ENCODE results near the gene AAK1. TPM values are rescaled to one million over a fixed set of nuclear protein-coding genes. Genes with fewer than 3 reads are reported as not detected.

AAK1 gene
- total RNA-seq, 1 experiment from 2014 or later = 46.8 TPM

DNA sequence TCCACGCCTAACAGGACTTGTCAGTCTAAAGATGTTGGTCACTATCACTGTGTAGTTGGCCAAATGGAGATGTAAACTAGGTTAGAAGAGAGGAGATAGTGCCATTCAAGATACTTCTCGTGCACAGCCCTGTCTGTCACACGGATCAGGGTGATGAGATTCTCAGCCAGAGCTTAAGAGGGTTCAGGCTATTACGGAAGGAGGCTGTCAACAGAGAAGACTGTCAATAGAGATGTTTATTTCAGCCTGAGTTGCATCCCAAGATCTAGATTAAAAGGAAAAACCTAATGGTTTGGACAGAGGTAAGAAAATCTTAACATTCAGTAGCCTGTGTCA lies 83.4 kb downstream of the AAK1 start:
- no peaks in the 10 kb centered on the region for H4K20me1 ChIP-seq (ENCODE audit: low read length)
- intact Hi-C loops (cut with micrococcal nuclease) = loop anchor here (2.0 kb wide), 1 partner anchor 83 kb away; the partner anchor contains the start of gene AAK1

DNA sequence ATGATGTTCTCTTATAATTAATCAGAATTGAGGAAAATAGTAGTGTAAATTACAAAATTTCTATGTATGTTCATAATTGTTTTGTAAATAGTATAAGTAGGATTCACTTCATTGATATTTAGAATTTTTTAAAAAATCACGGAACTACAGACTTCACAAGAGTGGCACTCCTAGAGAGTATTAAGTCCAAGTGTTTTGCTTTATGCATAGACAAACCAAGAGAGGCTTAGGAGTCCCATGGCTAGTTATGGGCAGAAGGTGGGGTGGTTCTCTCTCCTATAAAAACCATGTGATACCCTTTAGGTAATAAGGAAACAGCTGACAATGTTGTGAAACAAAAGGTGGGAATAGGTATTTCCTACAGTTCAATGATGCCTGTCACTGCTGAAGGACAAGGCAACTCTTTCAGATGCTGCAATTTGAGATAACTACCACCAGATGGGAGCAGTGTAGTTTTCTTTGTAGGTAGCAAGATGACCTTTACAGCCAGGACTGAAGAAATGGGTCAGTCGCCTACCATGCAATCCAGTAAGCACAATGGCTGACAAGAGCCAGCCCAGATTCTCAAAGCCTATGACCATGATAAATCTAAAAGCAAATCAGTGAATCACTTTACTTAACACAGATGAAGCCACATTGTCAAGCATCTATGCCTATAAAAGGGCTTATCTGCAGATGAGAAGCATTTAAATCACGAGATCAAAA lies 83.9 kb downstream of the AAK1 start:
- Histone ChIP-seq H3K9me2 (replicated peaks; ENCODE audit: low read length) (no peaks in the 10 kb centered on the region), H3K79me2 (ENCODE audit: low read length) (peaks cover 46% of the 10 kb centered on the region), H3K36me3 (ENCODE audit: low read depth, low read length) (no peaks in the 10 kb centered on the region), H2AFZ (ENCODE audit: low read length) (no peak overlapping the region), H3K4me1 (ENCODE audit: insufficient read depth, low read length) (peaks cover 16% of the 10 kb centered on the region; the same call in 1 of the 2 replicates), H3K9ac (ENCODE audit: low read length) (no peak overlapping the region), H3K27me3 (ENCODE audit: low read length) (no peaks in the 10 kb centered on the region), H3K4me3 (ENCODE audit: low read length) (no peak overlapping the region), H3K9me3 (ENCODE audit: low read length) (no peaks in the 10 kb centered on the region), H4K20me1 (ENCODE audit: low read length) (no peaks in the 10 kb centered on the region), H3F3A (ENCODE audit: low read length, unreplicated experiment) (no peaks in the 10 kb centered on the region), H3K27ac (ENCODE audit: low read length) (no peak overlapping the region), H3K4me2 (ENCODE audit: low read length) (no peak overlapping the region)
- BruUV-seq (replicated peaks) = no TSS peak
- ATAC-seq = peak; percentile 72
- peak; percentile 80 for DNase-seq
- CTCF ChIA-PET = no interaction called here
- no peak for TF ChIP-seq EZH2 (IDR thresholded peaks at IDR 0.05; ENCODE audit: low read length, unreplicated experiment)
- TF ChIP-seq, protein P1, sequence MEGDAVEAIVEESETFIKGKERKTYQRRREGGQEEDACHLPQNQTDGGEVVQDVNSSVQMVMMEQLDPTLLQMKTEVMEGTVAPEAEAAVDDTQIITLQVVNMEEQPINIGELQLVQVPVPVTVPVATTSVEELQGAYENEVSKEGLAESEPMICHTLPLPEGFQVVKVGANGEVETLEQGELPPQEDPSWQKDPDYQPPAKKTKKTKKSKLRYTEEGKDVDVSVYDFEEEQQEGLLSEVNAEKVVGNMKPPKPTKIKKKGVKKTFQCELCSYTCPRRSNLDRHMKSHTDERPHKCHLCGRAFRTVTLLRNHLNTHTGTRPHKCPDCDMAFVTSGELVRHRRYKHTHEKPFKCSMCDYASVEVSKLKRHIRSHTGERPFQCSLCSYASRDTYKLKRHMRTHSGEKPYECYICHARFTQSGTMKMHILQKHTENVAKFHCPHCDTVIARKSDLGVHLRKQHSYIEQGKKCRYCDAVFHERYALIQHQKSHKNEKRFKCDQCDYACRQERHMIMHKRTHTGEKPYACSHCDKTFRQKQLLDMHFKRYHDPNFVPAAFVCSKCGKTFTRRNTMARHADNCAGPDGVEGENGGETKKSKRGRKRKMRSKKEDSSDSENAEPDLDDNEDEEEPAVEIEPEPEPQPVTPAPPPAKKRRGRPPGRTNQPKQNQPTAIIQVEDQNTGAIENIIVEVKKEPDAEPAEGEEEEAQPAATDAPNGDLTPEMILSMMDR (conservative IDR thresholded peaks at IDR 0.05; ENCODE audit: low read depth, low read length) = peak; percentile 93
- intact Hi-C loops (cut with micrococcal nuclease) = loop anchor here (1.0 to 2.0 kb wide), 2 partner anchors 83 to 155 kb away; partner anchors contain the start of gene AAK1
- POLR2A ChIA-PET (ENCODE audit: unreplicated experiment) = no interaction called here

More for the DNA sequence above, 83.4 kb downstream of the AAK1 start:
- H3K4me1 ChIP-seq (ENCODE audit: insufficient read depth, low read length) = peaks cover 21% of the 10 kb centered on the region; the same call in 1 of the 2 replicates
- H2AFZ ChIP-seq (ENCODE audit: low read length) = no peak overlapping the region
- no peak overlapping the region for H3K4me2 ChIP-seq (ENCODE audit: low read length)
- H3K36me3 ChIP-seq (ENCODE audit: low read depth, low read length) = no peaks in the 10 kb centered on the region
- DNase-seq = no peak
- ChIA-PET CTCF (no interaction called here), POLR2A (ENCODE audit: unreplicated experiment) (no interaction called here)
- no TSS peak for BruUV-seq (replicated peaks)
- ATAC-seq = no peak
- TF ChIP-seq EZH2phosphoT487 (IDR thresholded peaks at IDR 0.05; ENCODE audit: borderline replicate concordance, low read length) (no peak), EZH2 (IDR thresholded peaks at IDR 0.05; ENCODE audit: low read length, unreplicated experiment) (no peak)
- TF ChIP-seq, protein P1 (conservative IDR thresholded peaks at IDR 0.05; ENCODE audit: low read depth, low read length) = no peak
- H3K9me3 ChIP-seq (ENCODE audit: low read length) = no peaks in the 10 kb centered on the region
- peaks cover 51% of the 10 kb centered on the region for H3K79me2 ChIP-seq (ENCODE audit: low read length)
- H3K9ac ChIP-seq (ENCODE audit: low read length) = no peak overlapping the region
- no peaks in the 10 kb centered on the region for H3F3A ChIP-seq (ENCODE audit: low read length, unreplicated experiment)
- no peak overlapping the region for H3K4me3 ChIP-seq (ENCODE audit: low read length)
- no peaks in the 10 kb centered on the region for H3K9me2 ChIP-seq (replicated peaks; ENCODE audit: low read length)
- H3K27me3 ChIP-seq (ENCODE audit: low read length) = no peaks in the 10 kb centered on the region
- H3K27ac ChIP-seq (ENCODE audit: low read length) = no peak overlapping the region

DNA sequence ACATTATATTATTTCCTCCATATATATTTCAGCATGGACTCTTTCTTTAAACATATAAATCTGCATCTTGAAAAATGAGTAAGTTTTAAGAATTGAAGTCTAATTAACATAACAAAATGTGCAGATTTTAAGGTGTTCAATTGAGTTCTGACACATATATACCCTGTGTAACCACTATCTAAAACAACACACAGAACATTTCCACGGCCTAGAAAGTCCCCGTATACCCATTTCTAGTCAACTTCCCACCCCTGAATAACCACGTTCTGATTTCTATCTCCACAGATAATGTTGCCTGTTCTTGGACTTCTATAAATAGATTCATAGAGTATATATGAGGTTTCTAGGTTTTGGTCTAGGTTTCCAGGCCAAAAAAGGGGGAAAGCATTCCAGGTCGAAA lies 87.5 kb downstream of the AAK1 start:
- H2AFZ ChIP-seq (ENCODE audit: low read length) = no peak overlapping the region
- CTCF ChIA-PET = no interaction called here
- peaks cover 32% of the 10 kb centered on the region; the same call in 1 of the 2 replicates for H3K79me2 ChIP-seq (ENCODE audit: low read length)
- no peaks in the 10 kb centered on the region; the same call in 1 of the 2 replicates for H3K36me3 ChIP-seq (ENCODE audit: low read depth, low read length)
- BruUV-seq (replicated peaks) = no TSS peak
- DNase-seq (no peak), ATAC-seq (no peak)
- no peaks in the 10 kb centered on the region for H3K9me2 ChIP-seq (replicated peaks; ENCODE audit: low read length)
- POLR2A ChIA-PET (ENCODE audit: unreplicated experiment) = no interaction called here
- intact Hi-C loops (cut with micrococcal nuclease) = no loop called here
- TF ChIP-seq EZH2phosphoT487 (IDR thresholded peaks at IDR 0.05; ENCODE audit: borderline replicate concordance, low read length) (no peak), EZH2 (IDR thresholded peaks at IDR 0.05; ENCODE audit: low read length, unreplicated experiment) (no peak)
- H3K4me3 ChIP-seq (ENCODE audit: low read length) = no peak overlapping the region
- no peaks in the 10 kb centered on the region for H3F3A ChIP-seq (ENCODE audit: low read length, unreplicated experiment)
- peaks cover 4% of the 10 kb centered on the region; the same call in 1 of the 2 replicates for H3K4me1 ChIP-seq (ENCODE audit: insufficient read depth, low read length)
- H3K9ac ChIP-seq (ENCODE audit: low read length) = no peak overlapping the region
- H4K20me1 ChIP-seq (ENCODE audit: low read length) = no peaks in the 10 kb centered on the region
- no peak overlapping the region for H3K27ac ChIP-seq (ENCODE audit: low read length)
- no peaks in the 10 kb centered on the region for H3K9me3 ChIP-seq (ENCODE audit: low read length)
- H3K4me2 ChIP-seq (ENCODE audit: low read length) = no peak overlapping the region
- no peaks in the 10 kb centered on the region for H3K27me3 ChIP-seq (ENCODE audit: low read length)
